OCI-LY7 (cell line): ENCODE measurements around the gene ANO4. TPM values are rescaled to one million over a fixed set of nuclear protein-coding genes. Genes with fewer than 3 reads are reported as not detected.

Experiments used
- BruUV-seq: library from RNA; stranded (reverse); fragments of 400-500 nt; replicated peaks from 2 replicates; lab custom pipeline; 2021; lab: Mats Ljungman, UMichigan
- CTCF ChIA-PET: fragments of 300-600 bp; sonication (Branson Sonifier 250); formaldehyde crosslinking; loops from one replicate; lab custom pipeline; 2022; ENCODE audit warnings: antibody characterized with exemption; ENCODE audit not compliant: unreplicated experiment; lab: Charles Lee
- POLR2A ChIA-PET: fragments of 300-600 bp; sonication (Branson Sonifier 250); formaldehyde crosslinking; loops from one replicate; lab custom pipeline; 2022; ENCODE audit warnings: antibody characterized with exemption; lab: Charles Lee
- DNase-seq: peaks from one replicate; pipeline ENCODE4 v3.0.0-alpha.2; 2015; ENCODE audit warnings: low spot score
- H2AFZ ChIP-seq: fragments of 200-600 bp; sonication (generic), shearing (Covaris generic); 2 replicates; pipeline ENCODE4 v1.6.1; 2014; ENCODE audit warnings: mild to moderate bottlenecking, antibody characterized with exemption, low read length, moderate library complexity
- H3K27ac ChIP-seq: fragments of 200-600 bp; sonication (generic); 2 replicates; pipeline ENCODE4 v1.5.1; 2014; ENCODE audit warnings: mixed run types, low read depth, mild to moderate bottlenecking, moderate library complexity, low read length, inconsistent platforms; ENCODE audit not compliant: poor library complexity, severe bottlenecking
- H3K36me3 ChIP-seq: fragments of 200-600 bp; sonication (generic); 2 replicates; pipeline ENCODE4 v1.6.1; 2014; ENCODE audit warnings: mild to moderate bottlenecking, antibody characterized with exemption, low read length, moderate library complexity, mixed read lengths; ENCODE audit not compliant: insufficient read depth
- H3K4me1 ChIP-seq: fragments of 200-600 bp; sonication (generic); 2 replicates; pipeline ENCODE4 v1.5.1; 2014; ENCODE audit warnings: mild to moderate bottlenecking, low read length; ENCODE audit not compliant: insufficient read depth, poor library complexity, severe bottlenecking
- H3K4me2 ChIP-seq: fragments of 200-600 bp; sonication (generic); 2 replicates; pipeline ENCODE4 v1.6.1; 2014; ENCODE audit warnings: mild to moderate bottlenecking, low read length
- H3K4me3 ChIP-seq: fragments of 200-600 bp; sonication (generic); 2 replicates; pipeline ENCODE4 v1.5.1; 2014; ENCODE audit warnings: mild to moderate bottlenecking, low read depth, low read length; ENCODE audit not compliant: poor library complexity, severe bottlenecking
- H3K79me2 ChIP-seq: fragments of 200-600 bp; sonication (generic); 2 replicates; pipeline ENCODE4 v1.6.1; 2016; ENCODE audit warnings: low read depth, mild to moderate bottlenecking, low read length, moderate library complexity, mixed read lengths; ENCODE audit not compliant: insufficient read depth
- H3K9me2 ChIP-seq: fragments of 200-600 bp; sonication (generic); 2 replicates; pipeline ENCODE4 v1.6.1; 2016; ENCODE audit warnings: mild to moderate bottlenecking, low read length, mixed read lengths; ENCODE audit not compliant: insufficient read depth
- H3K9me3 ChIP-seq: fragments of 200-600 bp; sonication (generic); 2 replicates; pipeline ENCODE4 v1.6.1; 2014; ENCODE audit warnings: mild to moderate bottlenecking, mixed run types, low read length, mixed read lengths
- H4K20me1 ChIP-seq: fragments of 200-600 bp; sonication (generic); 2 replicates; pipeline ENCODE4 v1.6.1; 2014; ENCODE audit warnings: mild to moderate bottlenecking, antibody characterized with exemption, low read length, moderate library complexity, mixed read lengths; ENCODE audit not compliant: insufficient read depth
- CTCF ChIP-seq: fragments of 200-600 bp; sonication (generic); conservative IDR thresholded peaks from 2 replicates; pipeline ENCODE4 v1.5.1; 2014; ENCODE audit warnings: mild to moderate bottlenecking, antibody characterized with exemption, low read length, moderate library complexity, mixed read lengths
- EZH2phosphoT487 ChIP-seq: fragments of 200-600 bp; sonication (generic); IDR thresholded peaks from 2 replicates; pipeline ENCODE4 v1.6.1; 2018; ENCODE audit warnings: low read depth, borderline replicate concordance, mild to moderate bottlenecking, mixed run types, antibody characterized with exemption, low read length, moderate library complexity, mixed read lengths
- intact Hi-C: fragments of 100-400 bp; cut with micrococcal nuclease; formaldehyde crosslinking; loops from one replicate; pipeline ENCODE4 v1.10.0; 2022; ENCODE audit not compliant: unreplicated experiment
- total RNA-seq, 2 experiments: library from RNA; depleted of rRNA in 1 of 2; stranded (reverse); fragments of >200 nt in 1 of 2; shearing (Covaris generic) in 1 of 2; gene quantifications; 2 replicates each; pipeline ENCODE4 v1.2.3, GENCODE V29; 2014 to 2022

ANO4 gene
- total RNA-seq, 2 experiments from 2014 or later, result not detected

GRCh38 chr12:100830003-100830795, 35.6 kb downstream of the ANO4 start:
- Histone ChIP-seq H3K27ac (no peak overlapping the region), H2AFZ (no peak overlapping the region), H4K20me1 (no peaks in the 10 kb centered on the region), H3K36me3 (no peaks in the 10 kb centered on the region), H3K9me3 (no peaks in the 10 kb centered on the region), H3K9me2 (no peaks in the 10 kb centered on the region), H3K79me2 (no peaks in the 10 kb centered on the region), H3K4me3 (no peak overlapping the region), H3K4me1 (no peaks in the 10 kb centered on the region), H3K4me2 (no peak overlapping the region)
- ChIA-PET CTCF (no interaction called here), POLR2A (interaction anchor here (0.6 to 0.9 kb wide), 3 partner anchors 8 to 234 kb away, joined by 3 to 5 read pairs (median 4); no protein-coding TSS in a partner anchor)
- TF ChIP-seq CTCF (no peak), EZH2phosphoT487 (no peak)
- DNase-seq, result no peak
- no TSS peak for BruUV-seq
- intact Hi-C loops, result no loop called here

- TF ChIP-seq CTCF (no peak), EZH2phosphoT487 (no peak)
- no TSS peak for BruUV-seq
- H4K20me1 ChIP-seq, result no peaks in the 10 kb centered on the region
- H3K4me2 ChIP-seq, result no peak overlapping the region
- no peaks in the 10 kb centered on the region for H3K79me2 ChIP-seq
- no peaks in the 10 kb centered on the region for H3K9me2 ChIP-seq
- H2AFZ ChIP-seq, result no peak overlapping the region
- no peaks in the 10 kb centered on the region for H3K4me1 ChIP-seq
- no peaks in the 10 kb centered on the region for H3K9me3 ChIP-seq
- no peak overlapping the region for H3K4me3 ChIP-seq
- H3K36me3 ChIP-seq, result no peaks in the 10 kb centered on the region
- DNase-seq, result no peak
- intact Hi-C loops, result no loop called here
- ChIA-PET POLR2A (no interaction called here), CTCF (no interaction called here)
- H3K27ac ChIP-seq, result no peak overlapping the region
Measured at GRCh38 chr12:100833282-100833681, 38.7 kb downstream of the ANO4 start.

GRCh38 chr12:100840748-100841147, 46.2 kb downstream of the ANO4 start:
- no peak overlapping the region for H3K4me3 ChIP-seq
- BruUV-seq, result no TSS peak
- CTCF ChIA-PET, result no interaction called here
- DNase-seq, result no peak
- no peaks in the 10 kb centered on the region for H3K9me2 ChIP-seq
- POLR2A ChIA-PET, result no interaction called here
- H3K4me2 ChIP-seq, result no peak overlapping the region
- H3K36me3 ChIP-seq, result no peaks in the 10 kb centered on the region
- H3K27ac ChIP-seq, result no peak overlapping the region
- H4K20me1 ChIP-seq, result no peaks in the 10 kb centered on the region
- no peak for TF ChIP-seq CTCF
- no peak for TF ChIP-seq EZH2phosphoT487
- no peaks in the 10 kb centered on the region for H3K79me2 ChIP-seq
- no peak overlapping the region for H2AFZ ChIP-seq
- peaks cover 11% of the 10 kb centered on the region for H3K4me1 ChIP-seq
- no peaks in the 10 kb centered on the region for H3K9me3 ChIP-seq
- intact Hi-C loops, result no loop called here
